ENCODE data around the gene L3MBTL4. TPM values are rescaled to one million over a fixed set of nuclear protein-coding genes. Genes with fewer than 3 reads are reported as not detected.

The L3MBTL4 gene
- total RNA-seq, 4 donors from 2014 or later: 6.0 to 14.8 (median 10.0) TPM

DNA sequence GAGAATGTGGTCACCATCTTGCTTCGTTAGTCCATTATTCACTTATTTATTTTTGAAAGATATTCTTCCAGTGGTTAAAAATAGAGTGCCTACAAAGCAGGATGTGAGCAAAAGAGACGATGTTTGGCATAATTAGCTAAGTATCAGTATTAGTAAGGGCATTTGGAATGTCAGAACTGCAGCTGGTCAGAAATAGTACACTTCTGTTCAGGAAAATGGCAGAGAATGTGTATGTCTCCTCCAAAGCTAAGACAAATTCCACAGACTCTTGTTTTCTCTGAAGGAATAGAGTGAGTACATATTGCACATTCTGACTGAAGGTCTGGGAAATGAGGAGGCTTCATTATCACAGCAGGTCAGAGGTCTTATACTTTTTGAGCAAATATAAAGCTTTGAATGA, 209.0 kb downstream of the L3MBTL4 start:
- TF ChIP-seq, protein P1, sequence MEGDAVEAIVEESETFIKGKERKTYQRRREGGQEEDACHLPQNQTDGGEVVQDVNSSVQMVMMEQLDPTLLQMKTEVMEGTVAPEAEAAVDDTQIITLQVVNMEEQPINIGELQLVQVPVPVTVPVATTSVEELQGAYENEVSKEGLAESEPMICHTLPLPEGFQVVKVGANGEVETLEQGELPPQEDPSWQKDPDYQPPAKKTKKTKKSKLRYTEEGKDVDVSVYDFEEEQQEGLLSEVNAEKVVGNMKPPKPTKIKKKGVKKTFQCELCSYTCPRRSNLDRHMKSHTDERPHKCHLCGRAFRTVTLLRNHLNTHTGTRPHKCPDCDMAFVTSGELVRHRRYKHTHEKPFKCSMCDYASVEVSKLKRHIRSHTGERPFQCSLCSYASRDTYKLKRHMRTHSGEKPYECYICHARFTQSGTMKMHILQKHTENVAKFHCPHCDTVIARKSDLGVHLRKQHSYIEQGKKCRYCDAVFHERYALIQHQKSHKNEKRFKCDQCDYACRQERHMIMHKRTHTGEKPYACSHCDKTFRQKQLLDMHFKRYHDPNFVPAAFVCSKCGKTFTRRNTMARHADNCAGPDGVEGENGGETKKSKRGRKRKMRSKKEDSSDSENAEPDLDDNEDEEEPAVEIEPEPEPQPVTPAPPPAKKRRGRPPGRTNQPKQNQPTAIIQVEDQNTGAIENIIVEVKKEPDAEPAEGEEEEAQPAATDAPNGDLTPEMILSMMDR (IDR thresholded peaks at IDR 0.05; ENCODE audit: low read depth): no peak

DNA sequence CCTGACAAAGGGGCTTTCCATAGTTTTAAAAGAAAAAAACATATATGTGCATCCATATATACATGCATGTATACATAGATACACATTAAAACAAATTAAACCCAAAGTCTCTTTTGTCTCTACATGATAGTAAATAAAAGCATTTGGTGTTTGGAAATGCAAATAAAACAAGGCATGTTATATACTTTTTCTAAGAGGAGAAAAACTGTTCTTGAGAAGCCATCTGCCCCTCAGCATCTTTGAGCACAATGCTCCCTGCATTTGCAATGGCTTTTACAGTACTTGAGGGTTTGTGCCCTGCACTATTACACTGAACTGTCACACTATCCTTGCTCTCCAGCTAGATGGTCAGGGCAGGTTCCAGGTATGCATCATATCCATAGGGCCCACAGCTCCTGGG, 210.2 kb downstream of the L3MBTL4 start:
- TF ChIP-seq, protein P1 (IDR thresholded peaks at IDR 0.05; ENCODE audit: low read depth): no peak

DNA sequence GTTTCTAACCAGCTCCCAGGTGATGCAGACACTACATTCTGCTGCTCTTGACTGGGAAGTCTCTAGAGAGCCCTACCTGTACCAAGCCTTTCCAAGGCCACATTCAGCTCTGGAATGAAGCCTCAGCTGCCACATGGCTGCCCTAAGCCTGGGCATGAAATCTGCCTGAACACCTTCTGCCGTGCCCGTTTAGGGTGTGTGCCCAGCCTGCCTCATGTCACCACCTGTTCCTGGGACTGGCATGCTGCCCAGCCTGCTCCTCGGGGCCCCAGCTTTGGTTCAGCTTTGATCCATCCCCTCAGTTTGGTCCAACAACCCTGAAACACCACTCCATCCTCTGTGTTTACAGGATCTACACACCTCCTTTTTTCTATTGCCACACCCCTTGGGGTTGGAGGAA, 210.9 kb downstream of the L3MBTL4 start:
- TF ChIP-seq, protein P1 (IDR thresholded peaks at IDR 0.05; ENCODE audit: low read depth): no peak

DNA sequence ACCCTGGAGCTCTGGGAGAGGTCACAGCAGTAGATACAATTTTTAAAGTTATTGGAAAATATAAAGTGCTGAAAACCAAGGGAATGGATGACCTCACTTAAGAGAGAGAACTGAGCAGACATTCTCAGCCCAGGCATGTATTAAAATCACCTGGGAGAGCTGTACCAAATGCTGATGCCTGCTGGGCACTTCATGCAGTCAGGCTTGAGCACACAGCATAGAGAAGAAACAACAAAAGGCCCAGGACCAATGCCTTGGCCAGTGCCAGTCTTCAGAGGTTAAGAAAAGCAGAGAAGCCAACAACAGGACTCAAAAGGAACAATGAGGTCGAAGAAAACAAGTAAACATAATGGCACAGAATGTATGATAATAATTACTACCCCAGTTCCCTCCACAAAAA, 211.8 kb downstream of the L3MBTL4 start:
- TF ChIP-seq, protein P1 (IDR thresholded peaks at IDR 0.05; ENCODE audit: low read depth): no peak

DNA sequence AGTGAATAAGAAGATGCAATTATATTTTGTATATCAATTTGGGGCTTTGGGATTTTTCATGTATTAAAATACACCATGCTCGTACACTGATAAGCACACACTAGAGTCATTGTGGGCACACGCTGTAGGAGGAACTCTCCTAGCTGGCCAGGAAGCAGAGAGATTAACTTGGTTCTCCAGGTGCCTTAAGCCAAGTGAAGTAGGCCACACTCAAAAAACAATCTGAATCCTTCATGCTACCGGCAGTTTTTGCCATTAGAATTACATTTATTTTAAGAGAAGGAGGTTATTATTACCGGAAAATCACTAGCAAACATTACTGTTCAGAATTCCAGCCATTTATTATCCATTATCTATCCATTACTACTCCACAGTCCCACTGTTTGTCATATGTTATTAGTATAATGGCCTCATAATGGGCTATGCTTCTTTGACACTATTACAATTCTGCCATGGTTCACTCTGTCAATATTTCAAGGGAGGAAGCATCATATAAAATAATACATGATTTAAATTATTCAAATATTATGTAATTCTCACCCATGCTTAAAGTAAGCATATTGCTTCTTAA, 214.4 kb downstream of the L3MBTL4 start:
- TF ChIP-seq, protein P1 (IDR thresholded peaks at IDR 0.05; ENCODE audit: low read depth): no peak

DNA sequence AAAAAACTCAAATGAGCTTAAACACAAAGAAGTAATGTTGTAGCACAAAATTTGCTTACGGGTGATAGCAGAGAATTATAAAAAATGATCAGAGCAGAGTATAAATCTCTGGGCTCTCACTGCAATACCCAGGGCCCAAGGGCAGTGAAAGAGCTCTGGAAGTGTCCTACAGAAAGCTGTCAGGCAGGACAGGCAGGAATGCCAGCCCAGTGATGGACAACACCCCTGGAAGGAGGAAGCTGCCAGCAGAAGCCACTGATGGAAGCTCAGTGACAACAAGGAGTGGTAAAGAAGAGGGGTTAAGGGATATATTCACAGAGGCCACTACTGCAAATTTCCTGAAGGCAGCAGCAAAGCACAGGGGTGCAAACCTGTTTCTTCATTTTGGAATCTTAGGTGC, 214.9 kb downstream of the L3MBTL4 start:
- TF ChIP-seq, protein P1 (IDR thresholded peaks at IDR 0.05; ENCODE audit: low read depth): no peak

DNA sequence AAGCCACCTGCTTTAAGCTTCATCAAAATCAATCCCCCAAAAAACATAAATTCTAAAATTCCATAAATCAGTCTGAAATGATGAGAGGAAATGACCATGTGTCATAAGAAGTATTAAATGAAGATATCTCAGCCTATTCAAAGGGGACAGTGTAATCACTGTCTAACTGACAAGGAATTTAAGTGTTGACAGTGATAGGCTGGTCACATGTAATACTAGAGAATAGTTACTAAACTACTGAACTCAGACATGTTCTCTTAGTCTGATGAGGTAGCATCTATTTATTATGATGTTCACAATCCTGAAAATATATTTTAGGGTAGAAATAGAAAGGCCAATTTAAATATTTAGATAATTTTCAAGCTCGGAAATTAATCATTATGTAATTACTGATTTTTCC, 216.1 kb downstream of the L3MBTL4 start:
- TF ChIP-seq, protein P1 (IDR thresholded peaks at IDR 0.05; ENCODE audit: low read depth): no peak

Measured in subcutaneous adipose tissue (tissue), 4 donors.